ENCODE measurements around the gene RNU6-1.

DNA sequence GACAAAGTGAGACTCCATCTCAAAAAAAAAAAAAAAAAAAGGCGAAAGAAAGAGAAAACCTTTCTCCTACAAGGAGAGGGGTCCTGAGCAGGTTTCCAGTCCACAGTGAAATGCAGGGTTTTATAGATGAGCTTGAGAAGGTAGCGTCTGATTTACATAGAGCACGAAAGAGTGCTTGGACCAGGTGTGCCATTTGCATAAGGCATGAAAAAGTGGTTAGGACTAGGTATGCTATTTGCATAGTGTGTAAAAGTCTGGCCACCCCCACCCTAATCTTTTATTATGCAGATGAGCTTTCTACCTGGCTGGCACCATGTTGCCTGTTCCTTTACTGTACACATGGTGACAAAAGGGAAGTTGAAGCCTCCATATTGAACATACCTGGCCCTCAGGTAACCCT, 13.6 kb upstream of the RNU6-1 start:
- TF ChIP-seq ISL1 (CRISPR knock-in tag; IDR thresholded peaks at IDR 0.05), result no peak
- TF ChIP-seq ESRRG (CRISPR knock-in tag; IDR thresholded peaks at IDR 0.05), result no peak
- no peak for TF ChIP-seq GLIS3 (CRISPR knock-in tag; IDR thresholded peaks at IDR 0.05)
- TF ChIP-seq ZFP30 (CRISPR knock-in tag; IDR thresholded peaks at IDR 0.05), result no peak
- TF ChIP-seq RARB (CRISPR knock-in tag; IDR thresholded peaks at IDR 0.05), result no peak
- TF ChIP-seq, protein P1, sequence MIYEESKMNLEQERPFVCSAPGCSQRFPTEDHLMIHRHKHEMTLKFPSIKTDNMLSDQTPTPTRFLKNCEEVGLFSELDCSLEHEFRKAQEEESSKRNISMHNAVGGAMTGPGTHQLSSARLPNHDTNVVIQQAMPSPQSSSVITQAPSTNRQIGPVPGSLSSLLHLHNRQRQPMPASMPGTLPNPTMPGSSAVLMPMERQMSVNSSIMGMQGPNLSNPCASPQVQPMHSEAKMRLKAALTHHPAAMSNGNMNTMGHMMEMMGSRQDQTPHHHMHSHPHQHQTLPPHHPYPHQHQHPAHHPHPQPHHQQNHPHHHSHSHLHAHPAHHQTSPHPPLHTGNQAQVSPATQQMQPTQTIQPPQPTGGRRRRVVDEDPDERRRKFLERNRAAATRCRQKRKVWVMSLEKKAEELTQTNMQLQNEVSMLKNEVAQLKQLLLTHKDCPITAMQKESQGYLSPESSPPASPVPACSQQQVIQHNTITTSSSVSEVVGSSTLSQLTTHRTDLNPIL (CRISPR knock-in tag; IDR thresholded peaks at IDR 0.05; ENCODE audit: low read depth), result no peak
- TF ChIP-seq, protein P2, sequence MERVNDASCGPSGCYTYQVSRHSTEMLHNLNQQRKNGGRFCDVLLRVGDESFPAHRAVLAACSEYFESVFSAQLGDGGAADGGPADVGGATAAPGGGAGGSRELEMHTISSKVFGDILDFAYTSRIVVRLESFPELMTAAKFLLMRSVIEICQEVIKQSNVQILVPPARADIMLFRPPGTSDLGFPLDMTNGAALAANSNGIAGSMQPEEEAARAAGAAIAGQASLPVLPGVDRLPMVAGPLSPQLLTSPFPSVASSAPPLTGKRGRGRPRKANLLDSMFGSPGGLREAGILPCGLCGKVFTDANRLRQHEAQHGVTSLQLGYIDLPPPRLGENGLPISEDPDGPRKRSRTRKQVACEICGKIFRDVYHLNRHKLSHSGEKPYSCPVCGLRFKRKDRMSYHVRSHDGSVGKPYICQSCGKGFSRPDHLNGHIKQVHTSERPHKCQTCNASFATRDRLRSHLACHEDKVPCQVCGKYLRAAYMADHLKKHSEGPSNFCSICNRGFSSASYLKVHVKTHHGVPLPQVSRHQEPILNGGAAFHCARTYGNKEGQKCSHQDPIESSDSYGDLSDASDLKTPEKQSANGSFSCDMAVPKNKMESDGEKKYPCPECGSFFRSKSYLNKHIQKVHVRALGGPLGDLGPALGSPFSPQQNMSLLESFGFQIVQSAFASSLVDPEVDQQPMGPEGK (CRISPR knock-in tag; IDR thresholded peaks at IDR 0.05; ENCODE audit: borderline replicate concordance), result no peak
- TF ChIP-seq ARNTL (CRISPR knock-in tag; IDR thresholded peaks at IDR 0.05; ENCODE audit: borderline replicate concordance, low read depth), result no peak
- no peak for TF ChIP-seq ZFP3 (CRISPR knock-in tag; IDR thresholded peaks at IDR 0.05)
- no peak for TF ChIP-seq TCF4 (CRISPR knock-in tag; IDR thresholded peaks at IDR 0.05; ENCODE audit: borderline replicate concordance)
- TF ChIP-seq, protein P3, sequence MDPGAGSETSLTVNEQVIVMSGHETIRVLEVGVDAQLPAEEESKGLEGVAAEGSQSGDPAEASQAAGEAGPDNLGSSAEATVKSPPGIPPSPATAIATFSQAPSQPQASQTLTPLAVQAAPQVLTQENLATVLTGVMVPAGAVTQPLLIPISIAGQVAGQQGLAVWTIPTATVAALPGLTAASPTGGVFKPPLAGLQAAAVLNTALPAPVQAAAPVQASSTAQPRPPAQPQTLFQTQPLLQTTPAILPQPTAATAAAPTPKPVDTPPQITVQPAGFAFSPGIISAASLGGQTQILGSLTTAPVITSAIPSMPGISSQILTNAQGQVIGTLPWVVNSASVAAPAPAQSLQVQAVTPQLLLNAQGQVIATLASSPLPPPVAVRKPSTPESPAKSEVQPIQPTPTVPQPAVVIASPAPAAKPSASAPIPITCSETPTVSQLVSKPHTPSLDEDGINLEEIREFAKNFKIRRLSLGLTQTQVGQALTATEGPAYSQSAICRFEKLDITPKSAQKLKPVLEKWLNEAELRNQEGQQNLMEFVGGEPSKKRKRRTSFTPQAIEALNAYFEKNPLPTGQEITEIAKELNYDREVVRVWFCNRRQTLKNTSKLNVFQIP (CRISPR knock-in tag; IDR thresholded peaks at IDR 0.05; ENCODE audit: borderline replicate concordance, low read depth), result no peak
- TF ChIP-seq PPARA (CRISPR knock-in tag; IDR thresholded peaks at IDR 0.05; ENCODE audit: borderline replicate concordance), result no peak
